HL-60/S4 treated with retinoic acid at 250 ng/mL for 4 days and 3 days (cell line): ENCODE results near the gene SORT1.

Experiments
- in situ Hi-C: fragments of 300-500 bp; cut with MboI; formaldehyde crosslinking; loops from 2 replicates; pipeline ENCODE4 v1.7.0; 2022; ENCODE audit warnings: low sequenced_read_pairs

SORT1 gene

GRCh38 chr1:109280862-109281261 is 116.9 kb downstream of the SORT1 start:
- in situ Hi-C loops, result loop anchor here (10.0 kb wide), 1 partner anchor 114 kb away; the partner anchor contains the start of gene SORT1

GRCh38 chr1:109279615-109280278 is 118.0 kb downstream of the SORT1 start:
- in situ Hi-C loops, result loop anchor here (10.0 kb wide), 1 partner anchor 115 kb away; the partner anchor contains the start of gene SORT1

DNA sequence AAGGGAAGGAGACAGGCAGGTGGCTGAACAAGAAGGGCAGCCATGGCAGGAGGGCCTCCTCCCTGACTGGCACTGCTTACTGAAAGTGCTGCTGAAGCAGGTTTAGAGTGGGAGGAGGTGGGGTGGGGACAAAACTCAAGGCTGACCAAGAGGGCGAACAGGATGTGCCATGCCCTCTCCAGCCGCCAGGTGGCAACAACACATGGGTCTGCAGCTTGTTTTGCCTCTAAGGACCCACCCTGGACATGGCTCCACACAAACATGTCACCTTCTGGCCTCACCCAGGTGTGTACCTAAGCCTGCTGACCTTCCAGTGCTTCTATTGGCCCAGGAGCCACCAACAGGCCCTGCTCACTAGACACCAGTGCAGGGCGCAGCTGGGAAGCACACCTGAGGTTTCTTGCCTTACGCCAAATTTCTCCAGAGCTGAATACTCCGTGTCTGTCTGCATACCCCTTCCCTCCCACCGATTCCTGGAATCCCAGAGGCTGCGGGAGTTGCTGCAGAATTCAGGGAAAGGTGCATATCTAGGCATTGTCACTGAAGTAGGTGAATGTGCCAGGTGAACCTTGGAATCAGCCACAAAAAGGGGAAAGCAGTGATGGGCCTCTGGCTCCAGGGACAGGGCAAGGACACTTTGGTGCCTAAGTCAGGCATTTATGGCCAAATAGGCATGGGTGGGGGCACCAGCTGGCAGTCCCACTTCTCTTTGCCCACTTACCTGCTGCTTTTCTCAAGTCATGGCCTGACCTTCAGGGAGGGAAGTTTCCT is 120.1 kb downstream of the SORT1 start:
- in situ Hi-C loops, result no loop called here

DNA sequence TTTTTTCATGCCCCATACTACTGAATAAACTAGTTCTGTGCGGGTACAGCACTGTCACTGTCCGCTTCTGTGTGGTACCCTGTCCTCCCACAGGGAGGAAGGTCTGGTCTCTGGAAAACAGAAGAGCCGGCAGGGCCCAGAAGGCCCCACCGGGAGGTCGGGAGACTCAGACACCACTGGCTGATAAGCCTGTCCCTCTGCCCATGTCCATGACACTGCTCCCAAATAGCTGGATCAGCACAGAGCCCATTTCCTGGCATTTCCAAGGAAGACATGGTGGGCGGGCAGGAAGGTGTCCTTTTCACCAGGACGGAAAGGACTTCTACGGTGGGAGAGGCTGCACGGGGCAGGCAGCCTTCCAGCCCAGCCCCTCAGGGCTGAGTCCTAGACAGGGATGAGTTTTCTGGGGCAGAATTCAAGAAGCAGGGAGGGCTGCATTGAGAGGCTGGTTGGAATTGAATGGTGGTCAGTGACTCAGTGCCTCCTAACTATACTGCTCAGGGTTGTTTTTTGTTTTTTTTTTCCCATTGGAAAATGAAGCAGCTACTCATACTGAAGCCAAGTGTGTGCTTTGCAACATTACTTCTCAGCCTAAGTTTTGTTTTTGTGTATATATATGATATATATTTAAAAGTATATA is 121.9 kb downstream of the SORT1 start:
- in situ Hi-C loops, result no loop called here

DNA sequence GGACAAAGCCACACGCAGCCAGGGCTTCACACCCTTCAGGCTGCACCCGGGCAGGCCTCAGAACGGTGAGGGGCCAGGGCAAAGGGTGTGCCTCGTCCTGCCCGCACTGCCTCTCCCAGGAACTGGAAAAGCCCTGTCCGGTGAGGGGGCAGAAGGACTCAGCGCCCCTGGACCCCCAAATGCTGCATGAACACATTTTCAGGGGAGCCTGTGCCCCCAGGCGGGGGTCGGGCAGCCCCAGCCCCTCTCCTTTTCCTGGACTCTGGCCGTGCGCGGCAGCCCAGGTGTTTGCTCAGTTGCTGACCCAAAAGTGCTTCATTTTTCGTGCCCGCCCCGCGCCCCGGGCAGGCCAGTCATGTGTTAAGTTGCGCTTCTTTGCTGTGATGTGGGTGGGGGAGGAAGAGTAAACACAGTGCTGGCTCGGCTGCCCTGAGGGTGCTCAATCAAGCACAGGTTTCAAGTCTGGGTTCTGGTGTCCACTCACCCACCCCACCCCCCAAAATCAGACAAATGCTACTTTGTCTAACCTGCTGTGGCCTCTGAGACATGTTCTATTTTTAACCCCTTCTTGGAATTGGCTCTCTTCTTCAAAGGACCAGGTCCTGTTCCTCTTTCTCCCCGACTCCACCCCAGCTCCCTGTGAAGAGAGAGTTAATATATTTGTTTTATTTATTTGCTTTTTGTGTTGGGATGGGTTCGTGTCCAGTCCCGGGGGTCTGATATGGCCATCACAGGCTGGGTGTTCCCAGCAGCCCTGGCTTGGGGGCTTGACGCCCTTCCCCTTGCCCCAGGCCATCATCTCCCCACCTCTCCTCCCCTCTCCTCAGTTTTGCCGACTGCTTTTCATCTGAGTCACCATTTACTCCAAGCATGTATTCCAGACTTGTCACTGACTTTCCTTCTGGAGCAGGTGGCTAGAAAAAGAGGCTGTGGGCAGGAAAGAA is 122.9 kb downstream of the SORT1 start:
- in situ Hi-C loops, result no loop called here

DNA sequence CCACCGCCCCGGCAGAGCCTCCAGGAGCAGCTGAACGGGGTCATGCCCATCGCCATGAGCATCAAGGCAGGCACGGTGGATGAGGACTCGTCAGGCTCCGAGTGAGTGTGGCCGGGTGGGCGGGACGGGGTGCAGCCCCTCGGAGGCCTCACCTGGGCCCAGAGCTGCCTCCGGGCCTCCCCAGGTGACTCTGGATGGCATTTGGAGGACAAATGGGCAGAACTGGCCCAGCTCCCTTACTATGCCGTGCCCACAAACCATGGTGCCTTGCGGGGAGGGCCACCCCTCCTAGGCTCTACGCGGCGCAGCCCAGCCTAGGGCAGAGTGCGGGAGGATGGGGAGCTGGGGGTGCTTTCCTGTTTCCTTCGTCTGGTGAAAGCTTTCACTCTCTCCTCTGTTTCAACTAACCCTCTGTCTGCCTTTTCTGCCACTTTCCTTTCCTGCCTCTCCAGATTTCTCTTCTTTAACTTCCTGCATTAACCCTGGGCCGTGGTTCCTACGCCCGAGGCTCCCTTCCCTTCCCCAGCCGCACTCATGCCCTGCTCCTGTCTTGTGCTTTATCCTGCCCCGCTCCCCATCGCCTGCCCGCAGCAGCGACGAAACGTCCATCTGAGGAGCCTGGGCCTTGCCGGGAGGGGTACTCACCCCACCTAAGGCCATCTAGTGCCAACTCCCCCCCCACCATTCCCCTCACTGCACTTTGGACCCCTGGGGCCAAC is 124.0 kb downstream of the SORT1 start:
- in situ Hi-C loops, result no loop called here

- in situ Hi-C loops, result no loop called here
Observed at GRCh38 chr1:109272831-109273547, 124.7 kb downstream of the SORT1 start.

DNA sequence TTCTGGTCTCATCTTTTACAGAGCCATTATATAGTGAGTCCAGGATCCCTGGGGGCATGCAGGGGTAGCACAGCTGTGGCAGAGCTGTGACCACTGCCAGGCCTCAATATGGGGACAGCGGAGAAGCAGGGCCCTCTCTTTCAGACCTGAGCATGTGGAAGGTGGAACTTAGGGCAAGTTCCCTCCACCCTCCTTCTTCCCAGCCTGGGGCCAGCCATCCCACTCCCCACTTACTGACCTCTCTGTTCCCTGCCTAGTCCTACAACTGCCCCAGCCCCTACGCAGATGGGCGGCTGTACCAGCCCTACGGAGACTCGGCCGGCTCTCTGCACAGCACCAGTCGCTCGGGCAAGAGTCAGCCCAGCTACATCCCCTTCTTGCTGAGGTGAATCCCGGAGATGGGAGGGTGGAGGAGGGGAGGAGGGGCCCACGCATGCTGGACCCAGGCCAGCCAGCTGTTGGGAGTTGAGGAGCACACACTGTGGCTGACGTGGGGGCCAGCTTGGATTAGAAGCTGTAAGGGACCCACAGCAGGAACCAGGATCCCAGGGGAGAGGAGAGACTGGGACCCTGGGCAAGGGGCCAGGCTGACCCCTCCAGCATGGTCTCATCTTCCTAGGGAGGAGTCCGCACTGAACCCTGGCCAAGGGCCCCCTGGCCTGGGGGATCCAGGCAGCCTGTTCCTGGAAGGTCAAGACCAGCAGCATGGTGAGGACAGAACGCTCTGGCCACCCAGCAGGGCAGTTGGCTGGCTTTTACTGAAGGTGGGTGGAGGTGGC is 125.5 kb downstream of the SORT1 start:
- in situ Hi-C loops, result no loop called here

- in situ Hi-C loops, result no loop called here
Observed at GRCh38 chr1:109271458-109271857, 126.3 kb downstream of the SORT1 start.

- in situ Hi-C loops, result no loop called here
Observed at GRCh38 chr1:109270623-109271317, 126.9 kb downstream of the SORT1 start.

DNA sequence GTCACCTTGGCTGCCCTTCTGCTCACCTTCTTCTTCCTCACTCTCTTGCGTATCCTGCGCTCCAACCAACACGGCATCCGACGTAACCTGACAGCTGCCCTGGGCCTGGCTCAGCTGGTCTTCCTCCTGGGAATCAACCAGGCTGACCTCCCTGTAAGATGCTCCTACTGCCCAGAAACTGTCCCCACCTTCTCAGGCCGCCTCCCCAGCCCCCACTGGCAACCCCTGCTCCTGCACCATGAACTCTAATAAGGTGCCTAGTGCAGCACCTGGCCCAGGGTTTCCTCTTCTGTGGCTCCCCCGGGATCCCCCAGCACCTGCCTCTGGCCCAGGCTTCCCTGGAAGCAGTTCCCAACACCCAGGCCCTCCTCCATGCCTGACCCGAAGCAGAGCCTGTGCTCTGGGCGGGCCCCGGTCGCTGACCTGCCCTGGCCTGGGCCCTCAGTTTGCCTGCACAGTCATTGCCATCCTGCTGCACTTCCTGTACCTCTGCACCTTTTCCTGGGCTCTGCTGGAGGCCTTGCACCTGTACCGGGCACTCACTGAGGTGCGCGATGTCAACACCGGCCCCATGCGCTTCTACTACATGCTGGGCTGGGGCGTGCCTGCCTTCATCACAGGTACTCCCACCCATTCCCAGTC is 127.6 kb downstream of the SORT1 start:
- in situ Hi-C loops, result loop anchor here (10.0 kb wide), 1 partner anchor 265 kb away; the partner anchor contains the start of gene GPR61

GRCh38 chr1:109269212-109269980 is 128.3 kb downstream of the SORT1 start:
- in situ Hi-C loops, result loop anchor here (10.0 kb wide), 1 partner anchor 265 kb away; the partner anchor contains the start of gene GPR61

- in situ Hi-C loops, result loop anchor here (10.0 kb wide), 1 partner anchor 266 kb away; the partner anchor contains the start of gene GPR61
Observed at GRCh38 chr1:109268431-109269211, 129.1 kb downstream of the SORT1 start.

GRCh38 chr1:109267743-109268300 is 129.9 kb downstream of the SORT1 start:
- in situ Hi-C loops, result loop anchor here (10.0 kb wide), 1 partner anchor 267 kb away; the partner anchor contains the start of gene GPR61

GRCh38 chr1:109266965-109267364 is 130.8 kb downstream of the SORT1 start:
- in situ Hi-C loops, result loop anchor here (10.0 kb wide), 1 partner anchor 268 kb away; the partner anchor contains the start of gene GPR61
